Choroid plexus epithelial cell (primary cell): ENCODE data around the gene UNC119.

Experiments used
- DNase-seq: peaks from one replicate; pipeline ENCODE4 v3.0.0-alpha.2; 2010; ENCODE audit warnings: low read depth
- H3K4me3 ChIP-seq: 2 replicates; pipeline ENCODE4 v1.5.1; 2011; ENCODE audit warnings: low read depth, mild to moderate bottlenecking, control low read depth, low read length, moderate library complexity
- TF ChIP-seq, protein P1 (sequence below): conservative IDR thresholded peaks from 2 replicates; pipeline ENCODE4 v1.5.1; 2011; ENCODE audit warnings: low read depth, mild to moderate bottlenecking, control low read depth, inconsistent platforms, low read length, moderate library complexity

UNC119 gene

DNA sequence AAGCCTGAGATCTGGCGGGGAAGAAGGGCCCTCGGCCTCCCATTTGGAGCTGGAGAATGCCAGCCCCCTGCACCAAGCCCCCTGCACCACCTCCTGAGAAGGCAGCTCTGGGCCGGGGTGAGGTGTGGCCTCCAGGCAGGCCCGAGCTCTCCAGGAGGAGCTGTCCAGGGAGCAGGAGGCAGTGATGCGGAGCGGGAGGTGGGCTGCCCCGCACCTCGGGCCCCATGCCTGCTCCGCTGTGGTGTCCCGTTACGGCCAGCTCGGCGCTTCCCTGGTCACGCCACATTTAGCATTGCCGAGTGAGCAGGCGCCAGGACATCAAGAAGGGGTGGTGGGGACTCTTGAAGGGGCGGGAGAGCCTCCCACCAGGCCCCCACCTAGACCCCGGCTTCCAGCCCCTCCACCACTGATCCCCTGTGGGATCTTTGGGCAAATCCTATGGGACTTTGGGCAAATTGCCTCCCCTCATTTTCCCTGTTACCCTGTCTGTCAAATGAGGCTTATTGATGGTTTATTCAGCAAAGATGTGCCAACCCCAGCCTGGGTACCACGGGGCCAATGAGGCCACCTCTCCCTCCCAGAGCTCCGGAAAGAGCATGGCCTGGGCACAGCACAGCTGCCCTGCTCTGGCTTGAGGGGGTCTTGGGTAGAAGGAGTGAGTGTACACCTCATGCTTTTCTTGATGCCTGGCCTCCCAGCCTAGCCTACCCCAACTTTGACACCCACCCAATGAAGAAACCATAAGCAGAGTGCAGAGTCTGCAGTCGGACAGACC lies 30.9 kb downstream of the UNC119 start:
- no peak for DNase-seq
- TF ChIP-seq, protein P1, sequence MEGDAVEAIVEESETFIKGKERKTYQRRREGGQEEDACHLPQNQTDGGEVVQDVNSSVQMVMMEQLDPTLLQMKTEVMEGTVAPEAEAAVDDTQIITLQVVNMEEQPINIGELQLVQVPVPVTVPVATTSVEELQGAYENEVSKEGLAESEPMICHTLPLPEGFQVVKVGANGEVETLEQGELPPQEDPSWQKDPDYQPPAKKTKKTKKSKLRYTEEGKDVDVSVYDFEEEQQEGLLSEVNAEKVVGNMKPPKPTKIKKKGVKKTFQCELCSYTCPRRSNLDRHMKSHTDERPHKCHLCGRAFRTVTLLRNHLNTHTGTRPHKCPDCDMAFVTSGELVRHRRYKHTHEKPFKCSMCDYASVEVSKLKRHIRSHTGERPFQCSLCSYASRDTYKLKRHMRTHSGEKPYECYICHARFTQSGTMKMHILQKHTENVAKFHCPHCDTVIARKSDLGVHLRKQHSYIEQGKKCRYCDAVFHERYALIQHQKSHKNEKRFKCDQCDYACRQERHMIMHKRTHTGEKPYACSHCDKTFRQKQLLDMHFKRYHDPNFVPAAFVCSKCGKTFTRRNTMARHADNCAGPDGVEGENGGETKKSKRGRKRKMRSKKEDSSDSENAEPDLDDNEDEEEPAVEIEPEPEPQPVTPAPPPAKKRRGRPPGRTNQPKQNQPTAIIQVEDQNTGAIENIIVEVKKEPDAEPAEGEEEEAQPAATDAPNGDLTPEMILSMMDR = no peak
- no peak overlapping the region for H3K4me3 ChIP-seq

DNA sequence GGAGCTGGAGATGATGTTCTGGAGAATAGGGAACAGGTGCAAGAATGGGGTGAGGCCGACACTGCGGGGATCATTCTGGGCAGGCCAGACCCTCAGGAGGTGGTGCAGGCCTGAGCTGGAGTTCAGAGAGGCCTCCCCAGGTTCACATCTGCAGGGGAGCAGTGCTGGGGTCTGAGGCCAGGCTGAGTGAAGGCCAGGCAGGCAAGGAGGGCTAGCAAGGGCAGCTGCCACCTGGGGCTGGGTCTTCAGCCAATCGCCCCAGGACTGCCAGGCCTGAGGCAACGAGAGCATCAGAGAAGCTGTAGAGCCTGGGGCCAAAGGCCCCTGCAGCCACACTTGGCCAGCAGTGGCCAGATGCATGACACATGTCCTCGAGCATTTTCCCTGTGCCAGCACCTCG lies 31.7 kb downstream of the UNC119 start:
- DNase-seq = no peak
- no peak overlapping the region for H3K4me3 ChIP-seq
- TF ChIP-seq, protein P1 = no peak

DNA sequence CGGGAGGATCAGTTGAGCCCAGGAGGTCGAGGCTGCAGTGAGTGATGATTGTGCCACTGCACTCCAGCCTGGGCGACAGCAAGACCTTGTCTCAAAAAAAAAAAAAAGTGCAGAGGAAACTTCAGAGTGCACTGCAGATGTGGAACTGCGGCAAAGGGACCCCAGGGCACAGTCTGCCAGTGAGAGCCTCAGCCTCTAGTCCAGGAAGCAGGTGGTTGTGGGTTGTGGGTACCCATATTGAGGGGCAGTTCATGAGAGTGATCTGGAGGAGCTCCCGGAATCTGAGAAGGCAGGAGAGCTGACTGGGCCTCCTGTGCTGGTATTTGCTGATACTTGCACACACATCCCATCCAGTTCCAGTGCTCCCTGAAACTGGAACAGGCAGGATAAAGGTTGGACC lies 33.2 kb downstream of the UNC119 start:
- no peak for DNase-seq
- no peak overlapping the region for H3K4me3 ChIP-seq
- TF ChIP-seq, protein P1 = no peak

DNA sequence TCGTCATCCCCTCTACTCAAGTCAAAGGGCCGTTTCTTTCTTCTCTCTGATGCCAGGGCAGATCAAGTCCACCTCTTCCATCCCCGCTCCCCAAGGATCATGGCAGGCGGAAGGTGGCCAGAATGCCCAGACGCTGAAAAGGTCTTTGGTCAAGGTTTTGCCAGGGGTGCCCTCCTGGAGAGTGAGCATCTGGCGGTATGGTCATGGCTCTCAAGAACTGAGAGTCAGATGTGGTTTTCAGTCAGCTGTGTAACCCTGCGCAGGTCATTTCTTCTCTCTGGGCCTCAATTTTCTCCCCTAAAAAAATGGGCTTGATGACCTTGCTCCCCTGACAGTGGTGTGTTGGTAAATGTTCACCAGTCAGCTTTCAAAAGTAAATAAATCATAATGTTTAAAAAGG lies 33.8 kb downstream of the UNC119 start:
- H3K4me3 ChIP-seq = no peak overlapping the region
- TF ChIP-seq, protein P1 = no peak
- no peak for DNase-seq

DNA sequence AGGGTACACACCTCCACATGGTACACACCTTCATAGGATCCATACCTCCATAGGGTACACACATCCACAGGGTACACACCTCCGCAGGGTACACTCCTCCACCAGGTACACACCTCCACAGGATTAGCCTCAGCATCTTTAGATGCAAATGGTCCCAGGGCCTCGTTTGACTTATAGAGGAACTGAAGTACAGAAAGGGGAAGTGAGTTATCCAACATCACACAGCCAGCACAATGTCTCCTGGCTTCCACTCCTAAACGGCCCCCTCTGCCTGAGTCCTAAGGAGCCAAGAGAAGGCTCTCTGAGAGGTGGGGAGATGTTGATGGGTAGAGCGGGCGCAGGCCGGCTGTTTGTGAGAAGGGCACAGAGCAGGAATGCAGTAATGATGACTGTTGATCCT lies 34.3 kb downstream of the UNC119 start:
- H3K4me3 ChIP-seq = no peak overlapping the region
- TF ChIP-seq, protein P1 = no peak
- no peak for DNase-seq

DNA sequence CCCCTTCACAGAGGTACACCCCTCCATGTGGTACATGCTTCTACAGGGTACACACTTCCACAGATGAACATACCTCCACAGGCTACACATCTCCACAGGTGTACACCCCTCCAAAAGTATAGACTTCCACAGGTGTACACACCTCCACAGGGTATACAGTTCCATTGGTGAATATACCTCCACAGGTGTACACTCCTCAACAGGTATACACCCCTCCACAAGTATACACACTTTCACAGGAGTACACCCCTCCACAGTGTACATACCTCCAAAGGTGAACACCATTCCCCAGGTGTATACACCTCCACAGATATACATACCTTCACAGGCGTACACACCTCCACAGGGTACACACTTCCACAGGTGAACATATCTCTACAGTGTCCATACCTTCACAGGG lies 36.9 kb downstream of the UNC119 start:
- H3K4me3 ChIP-seq = no peak overlapping the region
- TF ChIP-seq, protein P1 = no peak
- DNase-seq = no peak

DNA sequence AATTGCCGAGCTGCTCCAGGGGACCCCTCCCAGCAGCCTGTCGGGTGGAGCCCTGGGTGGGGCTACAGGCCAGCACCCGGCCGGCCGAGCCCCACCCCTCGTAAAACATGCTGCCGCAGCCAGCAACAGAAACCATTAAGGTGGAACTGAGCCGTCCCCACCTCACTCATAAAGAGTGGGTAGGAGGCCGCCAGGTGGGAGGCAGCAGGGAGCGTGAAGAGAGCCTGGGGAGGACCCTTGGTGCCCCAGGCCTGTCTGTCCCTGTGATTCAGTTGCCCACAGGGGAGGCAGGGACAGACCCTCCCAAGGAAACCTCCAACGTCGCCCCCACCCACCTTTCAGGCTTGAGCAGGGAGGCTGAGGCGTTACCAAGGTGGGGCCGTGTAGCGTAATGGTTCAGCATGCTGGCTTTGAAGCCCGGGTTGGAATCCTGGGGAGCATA lies 37.8 kb downstream of the UNC119 start:
- DNase-seq = no peak
- H3K4me3 ChIP-seq = no peak overlapping the region
- TF ChIP-seq, protein P1 = no peak
